Measurements from ENCODE around the gene ITLN1.

GRCh38 chr1:160853754-160854153, 31.2 kb downstream of the ITLN1 start:
- TF ChIP-seq POLR2A (IDR thresholded peaks at IDR 0.05), result no peak
- TF ChIP-seq, protein P1, sequence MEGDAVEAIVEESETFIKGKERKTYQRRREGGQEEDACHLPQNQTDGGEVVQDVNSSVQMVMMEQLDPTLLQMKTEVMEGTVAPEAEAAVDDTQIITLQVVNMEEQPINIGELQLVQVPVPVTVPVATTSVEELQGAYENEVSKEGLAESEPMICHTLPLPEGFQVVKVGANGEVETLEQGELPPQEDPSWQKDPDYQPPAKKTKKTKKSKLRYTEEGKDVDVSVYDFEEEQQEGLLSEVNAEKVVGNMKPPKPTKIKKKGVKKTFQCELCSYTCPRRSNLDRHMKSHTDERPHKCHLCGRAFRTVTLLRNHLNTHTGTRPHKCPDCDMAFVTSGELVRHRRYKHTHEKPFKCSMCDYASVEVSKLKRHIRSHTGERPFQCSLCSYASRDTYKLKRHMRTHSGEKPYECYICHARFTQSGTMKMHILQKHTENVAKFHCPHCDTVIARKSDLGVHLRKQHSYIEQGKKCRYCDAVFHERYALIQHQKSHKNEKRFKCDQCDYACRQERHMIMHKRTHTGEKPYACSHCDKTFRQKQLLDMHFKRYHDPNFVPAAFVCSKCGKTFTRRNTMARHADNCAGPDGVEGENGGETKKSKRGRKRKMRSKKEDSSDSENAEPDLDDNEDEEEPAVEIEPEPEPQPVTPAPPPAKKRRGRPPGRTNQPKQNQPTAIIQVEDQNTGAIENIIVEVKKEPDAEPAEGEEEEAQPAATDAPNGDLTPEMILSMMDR (IDR thresholded peaks at IDR 0.05), result no peak
